ENCODE measurements around the gene PIKFYVE.

The PIKFYVE gene

DNA sequence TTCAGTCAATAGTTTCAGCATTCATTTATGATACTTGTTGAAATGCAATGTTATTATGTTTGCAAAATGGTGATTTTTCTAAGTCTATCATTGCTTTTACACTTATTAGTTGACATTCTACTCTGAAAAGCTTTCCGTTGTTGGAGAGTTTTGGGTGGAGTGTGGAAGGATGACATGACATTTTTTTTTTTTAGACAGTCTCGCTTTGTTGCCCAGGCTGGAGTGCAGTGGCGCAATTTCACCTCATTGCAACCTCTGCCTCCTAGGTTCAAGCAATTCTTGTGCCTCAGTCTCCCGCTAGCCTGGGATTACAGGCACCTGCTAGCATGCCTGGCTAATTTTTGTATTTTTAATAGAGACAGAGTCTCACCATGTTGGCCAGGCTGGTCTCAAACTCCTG is 29.8 kb downstream of the PIKFYVE start:
- no peak for DNase-seq (ENCODE audit: low spot score)

DNA sequence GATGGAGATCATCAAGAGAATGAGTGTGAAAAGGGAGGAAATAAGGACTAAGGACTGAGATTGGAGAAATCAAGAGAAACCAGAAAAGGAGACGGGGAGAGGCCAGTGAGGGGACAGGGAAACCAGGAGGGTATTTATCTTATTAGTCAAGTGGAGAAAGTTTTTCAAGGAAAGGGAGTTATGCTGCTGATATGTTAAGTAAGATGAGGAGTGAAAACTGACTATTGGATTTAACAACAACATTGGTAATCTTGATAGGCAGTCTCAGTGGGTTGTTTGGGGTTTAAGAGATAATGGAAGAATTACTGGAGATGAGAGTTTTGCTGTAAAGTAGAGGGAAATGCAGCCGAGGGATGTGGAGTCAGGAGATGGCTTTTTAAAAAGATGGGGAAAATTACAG is 30.6 kb downstream of the PIKFYVE start:
- TF ChIP-seq, protein P1, sequence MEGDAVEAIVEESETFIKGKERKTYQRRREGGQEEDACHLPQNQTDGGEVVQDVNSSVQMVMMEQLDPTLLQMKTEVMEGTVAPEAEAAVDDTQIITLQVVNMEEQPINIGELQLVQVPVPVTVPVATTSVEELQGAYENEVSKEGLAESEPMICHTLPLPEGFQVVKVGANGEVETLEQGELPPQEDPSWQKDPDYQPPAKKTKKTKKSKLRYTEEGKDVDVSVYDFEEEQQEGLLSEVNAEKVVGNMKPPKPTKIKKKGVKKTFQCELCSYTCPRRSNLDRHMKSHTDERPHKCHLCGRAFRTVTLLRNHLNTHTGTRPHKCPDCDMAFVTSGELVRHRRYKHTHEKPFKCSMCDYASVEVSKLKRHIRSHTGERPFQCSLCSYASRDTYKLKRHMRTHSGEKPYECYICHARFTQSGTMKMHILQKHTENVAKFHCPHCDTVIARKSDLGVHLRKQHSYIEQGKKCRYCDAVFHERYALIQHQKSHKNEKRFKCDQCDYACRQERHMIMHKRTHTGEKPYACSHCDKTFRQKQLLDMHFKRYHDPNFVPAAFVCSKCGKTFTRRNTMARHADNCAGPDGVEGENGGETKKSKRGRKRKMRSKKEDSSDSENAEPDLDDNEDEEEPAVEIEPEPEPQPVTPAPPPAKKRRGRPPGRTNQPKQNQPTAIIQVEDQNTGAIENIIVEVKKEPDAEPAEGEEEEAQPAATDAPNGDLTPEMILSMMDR (IDR thresholded peaks at IDR 0.05; ENCODE audit: extremely low read depth, missing control alignments), result no peak
- no peak for DNase-seq (ENCODE audit: low spot score)

More for the DNA sequence above, 29.8 kb downstream of the PIKFYVE start:
- TF ChIP-seq, protein P1 (IDR thresholded peaks at IDR 0.05; ENCODE audit: extremely low read depth, missing control alignments), result no peak

DNA sequence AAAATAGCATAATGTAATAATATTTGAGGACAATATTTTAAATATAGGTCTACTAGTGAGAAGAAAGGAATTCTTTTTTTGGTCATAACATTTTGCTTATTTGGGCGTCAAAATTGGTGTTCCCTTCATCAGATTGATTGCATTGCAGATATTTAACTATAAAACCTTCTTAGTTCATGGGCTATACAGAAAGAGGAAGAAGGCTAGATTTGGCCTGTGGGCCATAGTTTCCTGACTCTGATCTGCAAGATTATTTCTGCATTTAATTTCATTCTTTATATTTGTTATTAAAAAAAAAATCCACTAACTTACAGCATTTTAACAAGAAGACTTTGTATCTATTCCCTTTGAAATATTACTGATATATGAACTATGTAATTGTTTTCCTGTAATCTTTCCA is 31.9 kb downstream of the PIKFYVE start:
- TF ChIP-seq, protein P1 (IDR thresholded peaks at IDR 0.05; ENCODE audit: extremely low read depth, missing control alignments), result no peak

DNA sequence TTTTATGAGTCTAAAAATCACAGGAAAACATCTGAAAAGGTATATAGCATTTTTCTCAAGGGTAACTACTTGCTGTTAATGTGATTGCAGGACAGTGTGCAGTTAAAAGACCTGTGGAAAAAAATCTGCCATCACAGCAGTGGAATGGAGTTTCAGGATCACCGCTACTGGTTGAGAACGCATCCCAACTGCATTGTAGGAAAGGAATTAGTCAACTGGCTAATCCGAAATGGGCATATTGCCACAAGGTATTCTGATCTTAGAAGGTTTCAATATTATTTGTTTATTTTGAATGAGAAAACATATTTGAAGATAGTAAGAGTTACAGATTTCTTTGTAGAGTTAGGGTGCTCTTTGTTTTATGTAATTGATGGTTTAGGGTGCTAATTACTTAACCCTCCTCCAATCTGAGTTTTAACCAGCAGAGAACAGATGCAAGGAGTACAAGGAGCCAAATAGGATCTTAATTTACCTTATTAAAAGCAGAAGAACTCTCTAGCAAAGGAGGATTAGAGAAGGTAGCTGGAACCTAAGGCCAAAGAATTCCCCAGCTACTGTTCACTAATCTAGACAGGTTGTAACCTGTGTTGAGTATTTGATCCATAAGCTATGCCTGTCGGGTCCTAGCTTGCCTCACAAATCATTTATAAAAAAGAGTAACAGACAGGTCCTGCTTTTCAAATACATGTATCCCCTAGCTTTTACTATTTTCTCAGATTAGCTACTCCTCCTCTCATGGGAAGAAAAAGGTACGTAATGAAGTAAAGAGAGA is 35.0 kb downstream of the PIKFYVE start:
- DNase-seq (ENCODE audit: low spot score), result no peak
- TF ChIP-seq, protein P1 (IDR thresholded peaks at IDR 0.05; ENCODE audit: extremely low read depth, missing control alignments), result no peak

More for the DNA sequence above, 31.9 kb downstream of the PIKFYVE start:
- DNase-seq (ENCODE audit: low spot score), result no peak

DNA sequence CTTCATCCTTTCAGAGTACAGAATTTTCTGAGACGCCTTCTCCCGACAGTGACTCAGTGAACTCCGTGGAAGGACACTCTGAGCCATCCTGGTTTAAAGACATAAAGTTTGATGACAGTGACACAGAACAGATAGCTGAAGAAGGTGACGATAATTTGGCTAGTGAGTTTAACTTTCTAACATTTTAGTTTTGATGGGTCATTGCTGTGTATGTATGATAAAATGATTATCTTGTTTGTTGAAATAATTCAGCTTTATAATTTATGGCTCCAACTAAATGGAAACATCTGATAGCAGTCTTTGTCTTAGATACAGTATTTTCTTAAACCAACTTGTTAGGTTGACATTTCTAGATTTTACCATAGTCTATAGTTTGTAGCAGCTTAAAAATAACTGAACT is 38.1 kb downstream of the PIKFYVE start:
- DNase-seq (ENCODE audit: low spot score), result no peak
- TF ChIP-seq, protein P1 (IDR thresholded peaks at IDR 0.05; ENCODE audit: extremely low read depth, missing control alignments), result no peak

DNA sequence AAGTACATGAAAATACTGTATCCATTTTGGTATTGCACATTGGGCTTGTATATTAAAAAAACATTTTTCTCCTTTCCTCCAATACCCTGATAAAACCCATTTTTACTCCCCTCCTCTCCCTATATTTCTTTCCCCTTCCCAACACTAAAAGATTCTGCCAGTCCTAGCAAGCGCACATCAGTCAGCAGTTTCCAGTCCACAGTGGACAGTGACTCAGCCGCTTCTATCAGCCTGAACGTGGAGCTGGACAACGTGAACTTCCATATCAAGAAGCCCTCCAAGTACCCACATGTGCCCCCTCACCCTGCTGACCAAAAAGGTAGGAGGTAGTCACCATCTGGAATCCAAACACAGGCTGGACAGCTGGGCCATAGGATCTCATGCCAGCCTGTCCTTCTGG is 38.6 kb downstream of the PIKFYVE start:
- TF ChIP-seq, protein P1 (IDR thresholded peaks at IDR 0.05; ENCODE audit: extremely low read depth, missing control alignments), result no peak
- DNase-seq (ENCODE audit: low spot score), result no peak

DNA sequence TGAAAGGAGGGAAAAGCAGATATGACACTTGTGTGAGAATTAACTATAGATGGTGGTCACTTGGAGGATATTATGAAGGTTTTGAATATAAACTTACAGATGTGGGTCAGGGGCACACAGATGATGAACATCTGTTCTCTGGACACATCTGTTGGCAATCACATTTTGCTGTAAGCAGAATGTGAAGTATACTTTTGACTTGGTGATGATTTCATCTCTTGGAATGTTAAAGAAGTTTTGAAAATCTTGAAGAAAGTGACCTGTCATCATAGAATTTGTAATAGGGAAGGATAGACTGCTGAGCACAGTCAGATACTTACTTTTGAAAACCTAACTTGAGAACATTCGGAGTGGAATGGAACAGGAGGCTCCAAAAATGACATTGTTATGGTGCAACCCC is 40.2 kb downstream of the PIKFYVE start:
- no peak for DNase-seq (ENCODE audit: low spot score)
- TF ChIP-seq, protein P1 (IDR thresholded peaks at IDR 0.05; ENCODE audit: extremely low read depth, missing control alignments), result no peak
